ENCODE results near the gene SLC4A5. TPM values are rescaled to one million over a fixed set of nuclear protein-coding genes. Genes with fewer than 3 reads are reported as not detected.
A peak's percentile ranks its signal among the peaks of the same experiment; 100 is the strongest.

The SLC4A5 gene
- polyA plus RNA-seq, 1 of the 3 experiments (the other 2 are of a cell fraction), result 0.25 TPM

DNA sequence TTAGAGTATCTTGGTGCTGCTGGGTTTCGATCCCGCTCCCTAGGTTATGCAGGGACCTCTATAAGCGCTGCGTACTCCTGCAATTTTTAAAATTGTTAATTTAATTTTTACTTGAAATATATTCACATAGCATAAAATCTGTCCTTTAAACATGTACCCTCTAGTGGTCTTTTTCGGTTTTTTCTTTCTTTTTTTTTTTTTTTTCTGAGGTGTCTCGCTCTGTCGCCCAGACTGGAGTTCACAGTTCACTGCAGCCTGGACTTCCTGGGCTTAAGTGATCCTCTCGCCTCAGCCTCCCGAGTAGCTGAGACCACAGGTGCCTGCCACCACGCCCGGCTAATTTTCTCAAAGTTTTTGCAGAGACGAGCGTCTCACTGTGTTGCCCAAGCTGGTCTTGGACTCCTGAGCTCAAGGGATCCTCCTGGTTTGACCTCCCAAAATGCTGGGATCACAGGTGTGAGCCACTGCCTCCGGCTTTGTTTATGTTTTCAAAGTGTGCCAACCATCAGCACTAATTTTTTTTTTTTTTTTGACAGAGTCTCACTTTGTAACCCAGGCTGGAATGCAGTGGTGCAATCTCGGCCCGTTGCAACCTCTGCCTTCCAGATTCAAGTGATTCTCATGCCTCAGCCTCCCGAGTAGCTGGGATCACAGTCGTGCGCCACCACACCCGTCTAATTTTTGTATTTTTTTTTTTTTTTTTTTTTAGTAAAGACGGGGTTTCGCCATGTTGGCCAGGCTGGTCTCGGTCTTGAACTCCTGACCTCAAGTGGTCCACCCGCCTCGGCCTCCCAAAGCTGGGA is 164.0 kb downstream of the SLC4A5 start:
- ChIA-PET CTCF (interaction anchor here (0.8 to 2.0 kb wide), 10 partner anchors 10 to 388 kb away, joined by 3 to 9 read pairs (median 4); partner anchors contain the start of gene MTHFD2), POLR2A (interaction anchor here (0.7 to 2.6 kb wide), 13 partner anchors 11 to 442 kb away, joined by 3 to 24 read pairs (median 5); partner anchors contain the start of genes BOLA3, C2orf81, MTHFD2 and STAMBP)
- DNase-seq, result no peak
- Histone ChIP-seq H3F3A (replicated peaks; ENCODE audit: insufficient read depth) (peaks cover 24% of the 10 kb centered on the region), H3K4me2 (peak overlapping the region; percentile 72), H3K36me3 (replicated peaks in 1 of 2; ENCODE audit: control insufficient read depth in 1 of 2, insufficient read depth in 2 of 2, low read length in 1 of 2) (peaks cover 0 to 28% of the 10 kb centered on the region in 2 experiments), H3K27me3 (ENCODE audit: insufficient read depth) (no peaks in the 10 kb centered on the region), H3K9me3 (no peaks in the 10 kb centered on the region), H3K4me1 (ENCODE audit: control insufficient read depth in 1 of 2, insufficient read depth in 2 of 2, low read depth in 1 of 2, low read length in 1 of 2) (peaks cover 4 to 6% of the 10 kb centered on the region in 2 experiments; a peak in 3 of 4 replicates), H3K27ac (ENCODE audit: low read depth in 2 of 2, low read length in 1 of 2) (peak overlapping the region; percentile 47 to 94), H4K20me1 (ENCODE audit: insufficient read depth) (peaks cover 39% of the 10 kb centered on the region), H3K9me2 (no peaks in the 10 kb centered on the region), H3K9ac (peak overlapping the region; percentile 99; the same call in 1 of the 2 replicates), H2AFZ (ENCODE audit: low read depth) (peak overlapping the region; percentile 89), H3K4me3 (ENCODE audit: low read depth in 2 of 2, low read length in 1 of 2) (peak overlapping the region; percentile 71 to 96), H3K79me2 (ENCODE audit: insufficient read depth) (peaks cover 42% of the 10 kb centered on the region)
- 53% methylated on average over 25 of the region's 25 CpGs for WGBS (ENCODE audit: low lambda C conversion rate)
- peak; percentile 95 for TF ChIP-seq POLR2AphosphoS5 (IDR thresholded peaks at IDR 0.05; ENCODE audit: low read depth, low read length)
- TF ChIP-seq TAF1 (IDR thresholded peaks at IDR 0.05; ENCODE audit: borderline replicate concordance, low read depth, low read length), result peak; percentile 38
- no peak for TF ChIP-seq USF2 (IDR thresholded peaks at IDR 0.05; ENCODE audit: borderline replicate concordance, low read depth, low read length)
- TF ChIP-seq, protein P1, sequence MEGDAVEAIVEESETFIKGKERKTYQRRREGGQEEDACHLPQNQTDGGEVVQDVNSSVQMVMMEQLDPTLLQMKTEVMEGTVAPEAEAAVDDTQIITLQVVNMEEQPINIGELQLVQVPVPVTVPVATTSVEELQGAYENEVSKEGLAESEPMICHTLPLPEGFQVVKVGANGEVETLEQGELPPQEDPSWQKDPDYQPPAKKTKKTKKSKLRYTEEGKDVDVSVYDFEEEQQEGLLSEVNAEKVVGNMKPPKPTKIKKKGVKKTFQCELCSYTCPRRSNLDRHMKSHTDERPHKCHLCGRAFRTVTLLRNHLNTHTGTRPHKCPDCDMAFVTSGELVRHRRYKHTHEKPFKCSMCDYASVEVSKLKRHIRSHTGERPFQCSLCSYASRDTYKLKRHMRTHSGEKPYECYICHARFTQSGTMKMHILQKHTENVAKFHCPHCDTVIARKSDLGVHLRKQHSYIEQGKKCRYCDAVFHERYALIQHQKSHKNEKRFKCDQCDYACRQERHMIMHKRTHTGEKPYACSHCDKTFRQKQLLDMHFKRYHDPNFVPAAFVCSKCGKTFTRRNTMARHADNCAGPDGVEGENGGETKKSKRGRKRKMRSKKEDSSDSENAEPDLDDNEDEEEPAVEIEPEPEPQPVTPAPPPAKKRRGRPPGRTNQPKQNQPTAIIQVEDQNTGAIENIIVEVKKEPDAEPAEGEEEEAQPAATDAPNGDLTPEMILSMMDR (IDR thresholded peaks at IDR 0.05), result peak; percentile 61
- TF ChIP-seq MXI1 (IDR thresholded peaks at IDR 0.05; ENCODE audit: low read depth, low read length), result peak; percentile 11; the same call in 1 of the 2 replicates

DNA sequence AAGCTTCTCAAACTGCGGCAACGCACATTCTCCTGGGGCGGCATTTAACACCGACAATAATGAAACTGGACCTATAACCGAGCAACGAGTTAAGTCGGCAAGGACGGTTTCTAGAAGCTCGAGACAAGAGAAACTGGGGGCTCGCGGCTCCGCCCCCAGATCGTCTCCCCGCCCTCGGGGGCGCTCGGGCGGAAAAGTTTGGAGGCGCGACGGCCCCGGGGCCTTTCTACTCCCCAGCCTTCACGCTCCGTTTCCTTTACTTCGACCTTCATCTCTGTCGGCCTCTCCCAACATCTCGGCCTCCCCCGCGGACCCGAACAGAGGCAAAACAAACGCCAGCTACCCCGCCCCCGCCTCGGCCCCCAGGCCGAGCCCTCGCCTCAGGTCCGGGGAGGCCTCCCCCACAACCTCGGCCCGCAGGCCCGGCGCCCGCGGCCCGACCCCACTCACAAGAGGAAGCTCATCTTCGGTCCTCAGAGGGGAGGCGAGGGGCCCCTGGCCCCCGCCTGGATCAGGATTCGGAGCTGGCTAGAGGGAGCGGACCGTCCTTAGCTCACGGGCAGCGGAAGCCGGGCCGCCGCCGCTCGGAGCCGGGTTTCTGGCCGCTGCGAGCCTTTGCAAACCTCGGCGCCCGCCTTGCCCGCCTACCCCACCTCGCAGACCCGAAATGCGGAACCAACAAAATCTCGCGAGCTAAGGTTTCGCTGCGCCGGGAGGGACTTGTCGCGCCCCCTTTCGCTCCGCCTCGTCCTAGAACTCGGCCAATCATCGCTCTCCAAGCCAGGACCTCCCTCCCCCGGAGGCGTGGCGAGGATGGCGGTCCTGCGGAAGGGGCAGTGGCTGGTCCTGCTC is 164.8 kb downstream of the SLC4A5 start, which contains the start of gene MOB1A:
Gene MOB1A, minus strand, starts transcription at position 669 of the 852 bp plus-strand sequence. Its CDS starts 205 bp downstream, at position 464.
- ChIA-PET CTCF (interaction anchor here (0.8 to 2.0 kb wide), 11 partner anchors 9 to 389 kb away, joined by 3 to 9 read pairs (median 4); partner anchors contain the start of gene MTHFD2), POLR2A (interaction anchor here (0.6 to 2.6 kb wide), 16 partner anchors 10 to 441 kb away, joined by 3 to 24 read pairs (median 4); partner anchors contain the start of genes BOLA3, C2orf81, DGUOK and MTHFD2)
- 1% methylated on average over 52 of the region's 84 CpGs for WGBS (ENCODE audit: low lambda C conversion rate)
- DNase-seq, result peak; percentile 97
- peaks cover 0 to 28% of the 10 kb centered on the region in 2 experiments for H3K36me3 ChIP-seq (replicated peaks in 1 of 2; ENCODE audit: control insufficient read depth in 1 of 2, insufficient read depth in 2 of 2, low read length in 1 of 2)
- H3K4me1 ChIP-seq (ENCODE audit: control insufficient read depth in 1 of 2, insufficient read depth in 2 of 2, low read depth in 1 of 2, low read length in 1 of 2), result peaks cover 4 to 6% of the 10 kb centered on the region in 2 experiments; a peak in 3 of 4 replicates
- no peaks in the 10 kb centered on the region for H3K9me2 ChIP-seq
- peak within 1 kb of the TSS; percentile 89 for H2AFZ ChIP-seq (ENCODE audit: low read depth)
- H3K9ac ChIP-seq, result peak within 1 kb of the TSS; percentile 99
- H3K4me2 ChIP-seq, result peak within 1 kb of the TSS; percentile 72
- peaks cover 24% of the 10 kb centered on the region for H3F3A ChIP-seq (replicated peaks; ENCODE audit: insufficient read depth)
- H3K79me2 ChIP-seq (ENCODE audit: insufficient read depth), result peaks cover 51% of the 10 kb centered on the region
- peaks cover 47% of the 10 kb centered on the region for H4K20me1 ChIP-seq (ENCODE audit: insufficient read depth)
- no peaks in the 10 kb centered on the region for H3K27me3 ChIP-seq (ENCODE audit: insufficient read depth)
- H3K9me3 ChIP-seq, result no peaks in the 10 kb centered on the region
- peak within 1 kb of the TSS; percentile 71 to 96 for H3K4me3 ChIP-seq (ENCODE audit: low read depth in 2 of 2, low read length in 1 of 2)
- H3K27ac ChIP-seq (ENCODE audit: low read depth in 2 of 2, low read length in 1 of 2), result peak within 1 kb of the TSS; percentile 87 to 94
- TF ChIP-seq CHD2 (IDR thresholded peaks at IDR 0.05; ENCODE audit: low read length, partially characterized antibody) (peak; percentile 99), SIN3A (IDR thresholded peaks at IDR 0.05; ENCODE audit: borderline replicate concordance, low read depth, low read length) (peak; percentile 79; the same call in 1 of the 2 replicates), FOXM1 (IDR thresholded peaks at IDR 0.05; ENCODE audit: low read depth) (no peak), FOXJ3 (CRISPR knock-in tag; IDR thresholded peaks at IDR 0.05) (no peak), SMC3 (IDR thresholded peaks at IDR 0.05; ENCODE audit: low read depth, low read length) (no peak), ZBTB33 (IDR thresholded peaks at IDR 0.05; ENCODE audit: borderline replicate concordance, low read depth) (peak; percentile 96), GATA2 (CRISPR knock-in tag; IDR thresholded peaks at IDR 0.05) (no peak), NFIC (IDR thresholded peaks at IDR 0.05; ENCODE audit: borderline replicate concordance) (no peak), TAF1 (IDR thresholded peaks at IDR 0.05; ENCODE audit: borderline replicate concordance, low read depth, low read length) (peak; percentile 87; the same call in 1 of the 2 replicates)
- TF ChIP-seq, protein P2, sequence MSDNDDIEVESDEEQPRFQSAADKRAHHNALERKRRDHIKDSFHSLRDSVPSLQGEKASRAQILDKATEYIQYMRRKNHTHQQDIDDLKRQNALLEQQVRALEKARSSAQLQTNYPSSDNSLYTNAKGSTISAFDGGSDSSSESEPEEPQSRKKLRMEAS (IDR thresholded peaks at IDR 0.05; ENCODE audit: low read depth), result no peak; the same call in 1 of the 2 replicates
- TF ChIP-seq, protein P1 (IDR thresholded peaks at IDR 0.05), result no peak
